Uterus (tissue), 2 donors: ENCODE data around the gene ASCC1.

Source experiments
- CTCF ChIP-seq, 4 experiments: fragments of 200-600 bp in 2 of 4; fragments of 450-650 bp in 2 of 4; sonication (generic) in 2 of 4; IDR thresholded peaks; one replicate each; pipeline ENCODE4 v1.5.1; 2016 to 2019; ENCODE audit warnings: antibody characterized with exemption in 4 of 4, mild to moderate bottlenecking in 2 of 4, moderate library complexity in 1 of 4
- POLR2A ChIP-seq, 2 donors: fragments of 450-650 bp; IDR thresholded peaks; one replicate each; pipeline ENCODE4 v1.6.1; 2016; ENCODE audit warnings: antibody characterized with exemption in 2 of 2, mild to moderate bottlenecking in 1 of 2, moderate library complexity in 1 of 2

DNA sequence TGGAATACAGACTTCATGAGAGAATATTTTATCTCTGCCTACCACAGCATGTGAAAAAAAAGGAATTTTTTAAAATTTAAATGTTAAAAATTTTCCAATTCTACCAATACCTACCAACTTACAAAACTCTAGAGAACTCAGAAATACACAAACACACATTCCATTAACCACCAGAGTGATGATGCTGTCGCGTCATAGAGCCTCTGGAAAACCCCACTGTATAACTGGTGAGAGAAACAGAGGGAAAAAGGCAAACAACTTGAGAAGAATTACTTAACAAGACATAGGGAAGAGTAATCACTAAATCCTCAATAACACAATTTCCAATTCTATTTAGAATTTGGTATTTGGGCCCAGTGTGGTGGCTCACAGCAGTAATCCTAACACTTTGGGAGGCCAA, 121.5 kb downstream of the ASCC1 start:
- TF ChIP-seq CTCF (IDR thresholded peaks at IDR 0.05): no peak
- TF ChIP-seq POLR2A (IDR thresholded peaks at IDR 0.05): no peak
